HG02884 (cell line): Measurements from ENCODE around the gene PIEZO1.
"Not testable (repeated sequence)": the region's sequence is repeated elsewhere in the genome, so short reads cannot be mapped to it uniquely, and the experiment has no call there.

Source experiments
- ATAC-seq: cut with Tn5 transposase; IDR thresholded peaks from one replicate; pipeline ENCODE4 v1.9.1; 2021; ENCODE audit warnings: mild to moderate bottlenecking, moderate library complexity; ENCODE audit not compliant: unreplicated experiment

The PIEZO1 gene, protein sequence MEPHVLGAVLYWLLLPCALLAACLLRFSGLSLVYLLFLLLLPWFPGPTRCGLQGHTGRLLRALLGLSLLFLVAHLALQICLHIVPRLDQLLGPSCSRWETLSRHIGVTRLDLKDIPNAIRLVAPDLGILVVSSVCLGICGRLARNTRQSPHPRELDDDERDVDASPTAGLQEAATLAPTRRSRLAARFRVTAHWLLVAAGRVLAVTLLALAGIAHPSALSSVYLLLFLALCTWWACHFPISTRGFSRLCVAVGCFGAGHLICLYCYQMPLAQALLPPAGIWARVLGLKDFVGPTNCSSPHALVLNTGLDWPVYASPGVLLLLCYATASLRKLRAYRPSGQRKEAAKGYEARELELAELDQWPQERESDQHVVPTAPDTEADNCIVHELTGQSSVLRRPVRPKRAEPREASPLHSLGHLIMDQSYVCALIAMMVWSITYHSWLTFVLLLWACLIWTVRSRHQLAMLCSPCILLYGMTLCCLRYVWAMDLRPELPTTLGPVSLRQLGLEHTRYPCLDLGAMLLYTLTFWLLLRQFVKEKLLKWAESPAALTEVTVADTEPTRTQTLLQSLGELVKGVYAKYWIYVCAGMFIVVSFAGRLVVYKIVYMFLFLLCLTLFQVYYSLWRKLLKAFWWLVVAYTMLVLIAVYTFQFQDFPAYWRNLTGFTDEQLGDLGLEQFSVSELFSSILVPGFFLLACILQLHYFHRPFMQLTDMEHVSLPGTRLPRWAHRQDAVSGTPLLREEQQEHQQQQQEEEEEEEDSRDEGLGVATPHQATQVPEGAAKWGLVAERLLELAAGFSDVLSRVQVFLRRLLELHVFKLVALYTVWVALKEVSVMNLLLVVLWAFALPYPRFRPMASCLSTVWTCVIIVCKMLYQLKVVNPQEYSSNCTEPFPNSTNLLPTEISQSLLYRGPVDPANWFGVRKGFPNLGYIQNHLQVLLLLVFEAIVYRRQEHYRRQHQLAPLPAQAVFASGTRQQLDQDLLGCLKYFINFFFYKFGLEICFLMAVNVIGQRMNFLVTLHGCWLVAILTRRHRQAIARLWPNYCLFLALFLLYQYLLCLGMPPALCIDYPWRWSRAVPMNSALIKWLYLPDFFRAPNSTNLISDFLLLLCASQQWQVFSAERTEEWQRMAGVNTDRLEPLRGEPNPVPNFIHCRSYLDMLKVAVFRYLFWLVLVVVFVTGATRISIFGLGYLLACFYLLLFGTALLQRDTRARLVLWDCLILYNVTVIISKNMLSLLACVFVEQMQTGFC (N-terminal part only)

GRCh38 chr16:88785106-88785924, at the start of gene PIEZO1:
Gene PIEZO1, minus strand, starts transcription at chr16:88785220. Its CDS starts 256 bp downstream, at chr16:88784964.
- no peak for ATAC-seq

DNA sequence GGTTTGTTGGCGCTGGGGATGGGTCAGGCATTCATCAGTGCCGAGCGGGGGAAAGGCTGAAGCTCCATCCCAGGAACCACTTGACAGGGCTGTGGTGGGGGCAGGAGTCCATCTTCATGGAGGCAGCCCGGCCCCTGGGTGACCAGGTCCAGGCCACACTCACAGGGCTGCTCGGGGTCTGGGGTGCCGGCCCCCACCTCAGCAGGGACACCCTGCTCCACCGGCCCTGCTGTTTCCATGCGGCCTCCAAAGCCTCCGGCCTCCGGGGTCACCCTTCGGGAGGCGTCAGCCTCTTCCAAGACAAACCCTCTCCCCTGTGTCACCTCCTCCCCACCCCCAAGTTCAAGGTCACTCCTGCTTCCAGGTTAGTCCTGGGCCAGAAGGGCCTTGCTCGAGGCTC, 49.6 kb upstream of the PIEZO1 start:
- ATAC-seq, result no peak

DNA sequence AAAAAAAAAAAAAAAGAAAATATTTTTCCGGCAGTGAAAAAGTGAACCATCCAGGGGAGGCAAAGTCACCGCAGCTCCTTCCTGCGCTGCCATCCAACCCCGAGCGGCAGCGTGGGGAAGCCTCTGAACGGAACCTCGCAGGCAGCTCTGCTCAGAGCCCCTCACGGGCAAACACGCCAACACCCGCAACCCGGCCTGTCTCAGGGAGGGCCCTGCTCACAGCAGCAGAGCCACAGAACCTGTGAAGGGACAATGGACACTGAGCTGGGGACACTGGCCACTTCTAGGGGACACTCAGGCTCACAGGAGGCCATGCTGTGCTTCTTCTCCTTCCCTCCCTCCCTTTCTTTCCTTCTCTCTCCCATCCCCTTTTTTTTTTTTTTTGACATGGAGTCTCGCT, 48.1 kb upstream of the PIEZO1 start:
- ATAC-seq, result no peak

DNA sequence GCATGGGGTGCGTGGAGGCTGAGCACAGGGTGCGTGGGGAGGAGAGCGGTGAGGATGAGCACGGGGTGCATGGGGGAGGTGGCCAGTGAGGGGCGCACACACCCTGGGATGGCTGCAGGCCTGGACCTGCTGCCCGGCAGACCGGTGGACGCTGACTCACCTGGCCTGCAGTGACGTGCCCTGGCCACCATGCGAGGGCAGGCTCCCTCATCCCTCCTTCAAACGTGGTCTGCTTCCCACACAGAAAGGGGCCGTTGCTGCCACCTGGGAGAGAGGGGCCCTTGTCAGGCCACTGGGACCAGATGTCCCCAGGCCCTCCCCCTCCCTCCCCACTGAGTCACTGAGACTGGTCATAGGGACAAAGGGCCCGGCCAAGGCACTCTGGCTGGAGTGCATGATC, 46.8 kb upstream of the PIEZO1 start:
- no peak for ATAC-seq

- ATAC-seq, result no peak
These were observed 45.8 kb upstream of the PIEZO1 start for GRCh38 chr16:88830783-88831182.

- ATAC-seq, result no peak
These were observed 45.2 kb upstream of the PIEZO1 start for GRCh38 chr16:88830258-88830657.

DNA sequence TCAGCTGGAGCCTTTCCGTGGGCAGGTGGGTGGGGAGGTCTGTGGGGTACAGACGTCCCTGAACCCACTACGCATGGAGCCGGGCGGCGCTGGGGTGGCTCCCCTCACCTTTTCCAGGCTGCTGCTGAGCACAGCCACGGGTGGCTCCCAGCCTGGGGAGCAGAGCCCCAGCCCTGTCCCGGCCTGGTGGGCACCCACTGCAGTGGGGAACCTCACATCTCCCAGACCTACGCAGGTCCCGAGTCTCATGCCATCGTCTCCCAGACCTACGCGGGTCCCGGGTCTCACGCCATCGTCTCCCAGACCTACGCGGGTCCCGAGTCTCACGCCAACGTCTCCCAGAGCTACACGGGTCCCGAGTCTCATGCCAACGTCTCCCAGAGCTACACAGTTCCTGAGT, 43.7 kb upstream of the PIEZO1 start:
- ATAC-seq, result no peak

GRCh38 chr16:88827727-88828126, 42.7 kb upstream of the PIEZO1 start:
- no peak for ATAC-seq

- ATAC-seq, result no peak
These were observed 41.2 kb upstream of the PIEZO1 start for GRCh38 chr16:88826070-88826840.

- no peak for ATAC-seq
These were observed 40.1 kb upstream of the PIEZO1 start for GRCh38 chr16:88825146-88825545.

GRCh38 chr16:88824256-88825077, 39.4 kb upstream of the PIEZO1 start:
- ATAC-seq, result no peak

GRCh38 chr16:88823646-88824045, 38.6 kb upstream of the PIEZO1 start:
- not testable (repeated sequence) for ATAC-seq

DNA sequence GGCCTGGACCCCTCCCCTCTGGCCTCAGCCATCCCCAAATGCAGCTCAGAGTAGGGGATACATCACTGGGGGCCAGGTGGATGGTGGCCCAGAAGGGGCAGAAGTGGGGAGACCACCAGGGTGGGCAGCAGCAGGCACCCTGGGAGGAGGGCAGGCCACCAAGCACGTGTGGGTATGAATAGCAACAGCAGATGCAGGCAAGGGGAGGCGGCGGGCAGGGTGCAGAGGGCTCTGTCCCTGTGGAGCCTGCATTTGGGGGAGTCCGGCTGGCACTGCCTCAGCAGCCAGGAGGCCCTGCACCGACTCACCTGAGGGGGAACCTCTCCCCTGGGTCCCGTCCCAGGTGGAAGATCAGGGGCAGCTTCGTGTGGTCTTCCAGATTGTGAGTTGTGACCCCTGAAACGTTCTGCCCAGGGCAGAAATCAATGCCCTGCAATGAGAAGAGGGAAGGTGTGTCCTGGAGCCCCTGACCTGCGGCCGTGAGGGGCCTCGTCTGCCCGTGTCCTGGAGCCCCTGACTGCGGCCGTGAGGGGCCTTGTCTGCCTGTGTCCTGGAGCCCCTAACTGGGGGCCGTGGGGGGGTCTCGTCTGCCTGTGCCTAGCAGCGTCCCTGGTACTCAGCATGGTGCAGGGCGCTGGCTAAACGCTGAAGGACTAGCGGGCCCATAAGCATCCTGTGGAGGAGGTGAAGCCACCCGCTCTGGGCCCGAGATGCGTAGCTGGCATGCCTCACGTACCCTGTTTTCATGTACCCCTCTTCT, 37.4 kb upstream of the PIEZO1 start:
- ATAC-seq, result no peak

- ATAC-seq, result no peak
These were observed 36.3 kb upstream of the PIEZO1 start for GRCh38 chr16:88821168-88821850.

- no peak for ATAC-seq
These were observed 35.5 kb upstream of the PIEZO1 start for GRCh38 chr16:88820385-88821025.

- no peak for ATAC-seq
These were observed 34.1 kb upstream of the PIEZO1 start for GRCh38 chr16:88819126-88819525.

- no peak for ATAC-seq
These were observed 33.5 kb upstream of the PIEZO1 start for GRCh38 chr16:88818575-88818874.
